ENCODE measurements around the gene CGB2. TPM values are rescaled to one million over a fixed set of nuclear protein-coding genes. Genes with fewer than 3 reads are reported as not detected.
"Not testable (repeated sequence)": the region's sequence is repeated elsewhere in the genome, so short reads cannot be mapped to it uniquely, and the experiment has no call there.

The CGB2 gene
- polyA plus RNA-seq, 1 donor: not detected

DNA sequence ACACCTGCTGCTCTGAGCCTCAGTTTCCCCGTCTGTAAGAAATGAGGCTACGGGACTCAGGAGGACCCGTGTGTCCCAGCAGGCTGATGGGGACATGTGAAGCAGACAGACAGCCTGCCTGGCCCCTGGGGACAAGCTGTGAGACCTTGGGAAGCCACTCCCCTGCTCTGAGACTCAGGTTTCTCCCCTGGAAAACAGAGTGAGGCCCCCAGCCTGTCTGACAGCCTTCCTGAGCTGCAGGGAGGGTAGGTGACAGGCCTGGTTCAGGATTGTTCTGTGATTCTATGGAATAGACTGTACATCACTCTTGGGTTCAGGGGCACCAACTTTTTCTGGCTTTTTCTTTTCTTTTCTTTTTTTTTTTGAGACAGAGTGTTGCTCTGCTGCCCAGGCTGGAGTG, 35.9 kb downstream of the CGB2 start:
- no peak for DNase-seq (ENCODE audit: low read depth)

DNA sequence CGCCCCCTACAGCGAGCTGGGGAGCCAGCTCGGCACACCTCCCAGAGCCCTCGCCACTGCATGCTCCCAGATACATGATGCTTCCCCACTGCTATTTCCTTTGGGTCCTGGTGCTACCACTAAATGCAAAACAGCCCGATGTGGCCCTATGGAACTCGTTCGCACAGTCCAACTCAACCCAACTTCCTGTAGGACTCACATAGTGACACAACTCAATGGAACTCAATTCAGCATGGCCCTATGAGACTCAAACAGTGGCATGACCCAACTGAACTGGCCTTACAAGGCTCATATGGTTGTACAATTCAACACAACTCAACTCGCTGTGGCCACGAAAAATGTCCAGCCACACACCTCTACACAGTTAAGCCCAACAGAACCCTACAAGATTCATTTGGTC, 37.3 kb downstream of the CGB2 start:
- no peak for DNase-seq (ENCODE audit: low read depth)

DNA sequence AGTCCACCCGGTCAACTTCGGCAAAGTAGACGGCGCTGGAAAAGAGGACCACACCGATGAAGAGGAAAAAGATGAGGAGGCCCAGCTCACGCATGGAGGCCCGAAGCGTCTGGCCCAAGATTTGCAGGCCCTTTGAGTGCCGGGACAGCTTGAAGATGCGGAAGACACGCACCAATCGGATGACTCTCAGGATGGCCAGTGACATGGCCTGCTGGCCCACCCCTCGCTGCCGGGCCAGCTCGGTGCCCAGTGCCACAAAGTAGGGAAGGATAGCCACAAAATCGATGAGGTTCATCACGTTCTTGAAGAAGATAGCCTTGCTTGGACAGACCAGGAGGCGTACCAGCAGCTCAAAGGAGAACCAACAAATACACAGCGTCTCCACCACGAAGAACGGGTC, 38.7 kb downstream of the CGB2 start:
- DNase-seq (ENCODE audit: low read depth): no peak

DNA sequence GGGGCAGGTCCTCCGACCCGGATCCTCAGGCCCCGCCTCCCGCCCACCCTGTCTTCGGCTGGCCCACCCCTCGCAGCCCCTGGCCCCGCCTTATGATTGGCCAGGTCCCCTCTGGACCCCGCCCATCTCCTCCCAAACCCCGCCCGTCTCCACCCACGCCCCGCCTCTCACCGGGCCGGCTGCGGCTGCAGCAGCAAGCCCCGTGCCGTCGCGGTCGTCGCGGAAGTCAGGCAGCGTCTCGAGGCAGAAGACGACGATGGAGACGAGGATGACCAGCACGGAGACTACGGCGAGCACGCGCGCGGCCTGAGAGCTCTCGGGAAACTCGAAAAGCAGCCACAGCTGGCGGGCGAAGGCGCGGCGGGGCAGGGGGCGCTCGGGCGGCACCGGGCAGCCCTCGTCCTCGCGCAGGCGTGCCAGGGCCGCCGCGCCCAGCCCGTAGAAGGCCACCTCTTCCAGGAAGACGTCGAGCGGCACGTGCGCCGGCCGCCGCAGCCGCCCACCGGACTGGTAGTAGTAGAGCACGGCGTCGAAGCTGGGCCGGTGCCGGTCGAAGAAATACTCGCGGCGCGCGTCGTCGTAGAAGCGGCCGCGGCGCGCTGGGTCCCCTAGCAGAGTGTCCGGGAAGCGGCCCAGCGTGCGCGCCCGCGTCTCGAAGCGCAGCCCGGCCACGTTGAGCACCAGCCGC, 40.3 kb downstream of the CGB2 start:
- no peak for DNase-seq (ENCODE audit: low read depth)

DNA sequence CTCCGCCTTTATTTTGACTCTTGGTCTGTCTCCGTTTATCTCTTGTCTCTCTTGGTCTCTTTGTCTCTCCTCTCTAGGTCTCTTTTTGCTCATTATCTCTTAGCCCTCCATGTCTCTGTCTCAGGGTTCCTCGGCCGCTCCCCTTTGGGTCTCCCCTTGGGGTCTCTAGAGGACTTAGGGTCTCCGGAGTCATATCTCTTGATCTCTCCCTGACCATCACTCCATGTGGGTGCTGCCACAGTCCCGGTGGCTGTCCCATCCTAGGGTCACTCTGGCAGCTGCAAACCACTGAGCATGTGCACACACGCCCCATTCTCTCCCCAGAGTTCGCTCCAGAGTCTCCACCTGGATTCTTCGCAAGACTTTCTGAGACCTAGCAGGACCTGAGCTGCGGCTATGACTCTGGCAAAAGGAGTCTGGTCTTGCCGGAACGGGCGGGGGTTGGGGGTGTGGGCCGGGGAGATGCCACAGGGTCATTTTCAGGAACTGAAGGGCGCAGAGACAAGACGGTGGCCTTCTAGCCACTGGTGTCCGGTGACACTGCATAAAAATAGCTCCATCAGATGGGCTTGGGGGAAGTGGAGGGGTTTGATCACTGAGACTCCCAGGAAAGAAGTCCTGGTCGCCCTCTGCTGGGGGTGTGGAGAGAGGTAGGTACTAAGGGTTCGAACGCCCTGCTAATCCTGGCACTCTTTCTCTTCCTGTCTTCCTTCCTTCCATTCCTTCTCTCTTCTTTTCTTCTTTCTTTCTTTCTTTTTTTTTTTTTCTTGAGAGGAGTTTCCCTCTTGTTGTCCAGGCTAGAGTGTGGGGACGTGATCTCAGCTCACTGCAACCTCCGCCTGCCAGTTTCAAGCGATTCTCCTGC, 42.1 kb downstream of the CGB2 start:
- no peak for DNase-seq (ENCODE audit: low read depth)

DNA sequence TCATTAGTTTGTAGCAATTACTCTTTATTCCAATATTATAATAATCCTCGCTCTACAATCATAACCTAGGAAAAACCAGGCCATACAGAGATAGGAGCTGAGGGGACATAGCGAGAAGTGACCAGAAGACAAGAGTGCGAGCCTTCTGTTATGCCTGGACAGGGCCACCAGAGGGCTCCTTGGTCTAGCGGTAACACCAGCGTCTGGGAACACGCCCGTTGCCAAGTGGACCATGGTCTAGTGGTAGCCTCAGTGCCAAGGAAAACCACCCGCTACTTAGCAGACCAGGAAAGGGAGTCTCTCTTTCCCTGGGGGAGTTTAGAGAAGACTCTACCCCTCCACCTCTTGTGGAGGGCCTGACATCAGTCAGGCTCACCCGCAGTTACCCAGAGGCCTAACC, 43.2 kb downstream of the CGB2 start:
- DNase-seq (ENCODE audit: low read depth): not testable (repeated sequence)

DNA sequence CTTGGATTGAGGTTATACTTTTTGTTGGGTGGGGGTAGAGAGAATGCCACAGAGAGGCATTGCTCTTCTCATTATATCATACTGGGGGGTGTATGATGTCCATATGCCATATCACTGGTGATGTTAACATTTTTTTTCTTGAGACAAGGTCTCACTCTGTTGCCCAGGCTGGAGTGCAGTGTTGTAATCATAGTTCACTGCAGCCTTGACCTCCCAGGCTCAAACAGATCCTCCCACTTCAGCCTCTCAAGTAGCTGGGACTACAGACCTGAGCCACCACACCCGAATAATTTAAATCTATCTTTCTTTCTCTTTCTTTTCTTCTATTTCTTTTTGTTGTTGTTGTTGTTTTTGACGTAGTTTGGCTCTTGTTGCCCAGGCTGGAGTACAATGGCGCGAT, 48.7 kb downstream of the CGB2 start:
- no peak for DNase-seq (ENCODE audit: low read depth)

DNA sequence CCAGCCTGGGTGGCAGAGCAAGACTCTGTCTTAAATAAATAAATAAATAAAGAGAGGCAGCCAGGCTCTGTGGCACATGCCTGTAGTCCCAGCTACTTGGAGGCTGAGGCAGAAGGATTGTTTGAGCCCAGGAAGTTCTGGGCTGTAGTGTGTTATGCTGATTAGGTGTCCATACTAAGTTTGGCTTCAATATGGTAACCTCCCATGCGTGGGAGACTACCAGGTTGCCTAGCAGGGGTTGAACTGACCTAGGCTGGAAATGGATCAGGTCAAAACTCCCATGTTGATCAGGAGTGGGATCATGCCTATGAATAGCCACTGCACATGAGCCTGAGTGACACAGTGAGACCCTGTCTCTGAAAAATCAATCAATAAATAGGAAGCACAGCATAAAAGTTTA, 49.6 kb downstream of the CGB2 start:
- no peak for DNase-seq (ENCODE audit: low read depth)

Other genes with a start within 250 kb of the CGB2 start
- gene BCAT2, start 220.9 kb upstream of the CGB2 start, polyA plus RNA-seq (ENCODE audit: insufficient read length): 25.6 TPM
- gene HSD17B14, start 195.4 kb upstream of the CGB2 start, polyA plus RNA-seq (ENCODE audit: insufficient read length): 3.1 TPM
- gene PLEKHA4, start 163.3 kb upstream of the CGB2 start, polyA plus RNA-seq (ENCODE audit: insufficient read length): 28.0 TPM
- 45.9 TPM for gene PPP1R15A, start 159.5 kb upstream of the CGB2 start, polyA plus RNA-seq (ENCODE audit: insufficient read length)
- gene TULP2, start 133.1 kb upstream of the CGB2 start, polyA plus RNA-seq (ENCODE audit: insufficient read length): not detected
- 152 TPM for gene NUCB1, start 131.6 kb upstream of the CGB2 start, polyA plus RNA-seq (ENCODE audit: insufficient read length)
- gene DHDH, start 98.2 kb upstream of the CGB2 start, polyA plus RNA-seq (ENCODE audit: insufficient read length): 0.54 TPM
- gene BAX, start 77.0 kb upstream of the CGB2 start, polyA plus RNA-seq (ENCODE audit: insufficient read length): 40.7 TPM
- 520 TPM for gene FTL, start 66.6 kb upstream of the CGB2 start, polyA plus RNA-seq (ENCODE audit: insufficient read length)
- gene GYS1, start 38.6 kb upstream of the CGB2 start, polyA plus RNA-seq (ENCODE audit: insufficient read length): 89.0 TPM
- 55.3 TPM for gene RUVBL2, start 38.0 kb upstream of the CGB2 start, polyA plus RNA-seq (ENCODE audit: insufficient read length)
- gene LHB, start 14.8 kb upstream of the CGB2 start, polyA plus RNA-seq (ENCODE audit: insufficient read length): not detected
- not detected for gene CGB3, start 7.6 kb upstream of the CGB2 start, polyA plus RNA-seq (ENCODE audit: insufficient read length)
- gene CGB1, start 5.0 kb downstream of the CGB2 start, polyA plus RNA-seq (ENCODE audit: insufficient read length): not detected
- gene CGB5, start 12.0 kb downstream of the CGB2 start, polyA plus RNA-seq (ENCODE audit: insufficient read length): not detected
- not detected for gene CGB8, start 17.2 kb downstream of the CGB2 start, polyA plus RNA-seq (ENCODE audit: insufficient read length)
- gene CGB7, start 25.9 kb downstream of the CGB2 start, polyA plus RNA-seq (ENCODE audit: insufficient read length): 1.5 TPM
- 6.5 TPM for gene NTF4, start 32.9 kb downstream of the CGB2 start, polyA plus RNA-seq (ENCODE audit: insufficient read length)
- gene KCNA7, start 40.8 kb downstream of the CGB2 start, polyA plus RNA-seq (ENCODE audit: insufficient read length): 10.4 TPM
- 218 TPM for gene SNRNP70, start 53.6 kb downstream of the CGB2 start, polyA plus RNA-seq (ENCODE audit: insufficient read length)
- 16.1 TPM for gene LIN7B, start 82.5 kb downstream of the CGB2 start, polyA plus RNA-seq (ENCODE audit: insufficient read length)
- gene C19orf73, start 87.3 kb downstream of the CGB2 start, polyA plus RNA-seq (ENCODE audit: insufficient read length): 0.33 TPM
- 7.8 TPM for gene PPFIA3, start 87.7 kb downstream of the CGB2 start, polyA plus RNA-seq (ENCODE audit: insufficient read length)
- 178 TPM for gene HRC, start 123.5 kb downstream of the CGB2 start, polyA plus RNA-seq (ENCODE audit: insufficient read length)
- 32.7 TPM for gene TRPM4, start 125.9 kb downstream of the CGB2 start, polyA plus RNA-seq (ENCODE audit: insufficient read length)